H9 (cell line): ENCODE data around the gene SNN. TPM values are rescaled to one million over a fixed set of nuclear protein-coding genes. Genes with fewer than 3 reads are reported as not detected.

Source experiments
- DNase-seq: peaks from one replicate; pipeline ENCODE4 v3.0.0-alpha.2; 2017
- H2AFZ ChIP-seq: one replicate; pipeline ENCODE4 v1.6.1; 2013; ENCODE audit warnings: mild to moderate bottlenecking, low read length, control low read depth, moderate library complexity
- H2AK5ac ChIP-seq: 2 replicates; pipeline ENCODE4 v1.6.1; 2013; ENCODE audit warnings: low read length, control low read depth, mixed read lengths; ENCODE audit not compliant: insufficient read length
- H2BK120ac ChIP-seq: one replicate; pipeline ENCODE4 v1.6.1; 2013; ENCODE audit warnings: low read depth, mild to moderate bottlenecking, low read length, control low read depth, inconsistent platforms; ENCODE audit not compliant: poor library complexity, severe bottlenecking
- H2BK12ac ChIP-seq: 2 replicates; pipeline ENCODE4 v1.6.1; 2013; ENCODE audit warnings: low read length, control low read depth, mixed read lengths, low read depth; ENCODE audit not compliant: insufficient read length
- H2BK15ac ChIP-seq: 2 replicates; pipeline ENCODE4 v1.6.1; 2013; ENCODE audit warnings: low read depth, low read length, control low read depth
- H2BK20ac ChIP-seq: one replicate; pipeline ENCODE4 v1.6.1; 2013; ENCODE audit warnings: low read depth, mild to moderate bottlenecking, low read length, control low read depth, inconsistent platforms; ENCODE audit not compliant: poor library complexity, severe bottlenecking
- H2BK5ac ChIP-seq: 2 replicates; pipeline ENCODE4 v1.6.1; 2013; ENCODE audit warnings: low read length, control low read depth, mixed read lengths; ENCODE audit not compliant: insufficient read length
- H3K14ac ChIP-seq: 2 replicates; pipeline ENCODE4 v1.6.1; 2013; ENCODE audit warnings: low read length, control low read depth; ENCODE audit not compliant: insufficient read depth
- H3K18ac ChIP-seq: 2 replicates; pipeline ENCODE4 v1.6.1; 2013; ENCODE audit warnings: low read depth, mild to moderate bottlenecking, mixed read lengths, low read length, control low read depth; ENCODE audit not compliant: insufficient read length
- H3K23ac ChIP-seq: 2 replicates; pipeline ENCODE4 v1.6.1; 2013; ENCODE audit warnings: low read length, control low read depth, mixed read lengths, low read depth; ENCODE audit not compliant: insufficient read length
- H3K23me2 ChIP-seq: 2 replicates; pipeline ENCODE4 v1.6.1; 2013; ENCODE audit warnings: low read depth, mild to moderate bottlenecking, mixed read lengths, low read length, control low read depth; ENCODE audit not compliant: insufficient read length, poor library complexity, severe bottlenecking
- H3K27ac ChIP-seq: 2 replicates; pipeline ENCODE4 v1.5.1; 2013; ENCODE audit warnings: low read length, control low read depth, mixed read lengths, low read depth; ENCODE audit not compliant: insufficient read length
- H3K27me3 ChIP-seq: 2 replicates; pipeline ENCODE4 v1.6.1; 2013; ENCODE audit warnings: low read length, control low read depth, inconsistent platforms; ENCODE audit not compliant: insufficient read depth
- H3K4ac ChIP-seq: 2 replicates; pipeline ENCODE4 v1.6.1; 2013; ENCODE audit warnings: low read depth, mild to moderate bottlenecking, control low read depth, inconsistent platforms, low read length, moderate library complexity
- H3K4me1 ChIP-seq: 2 replicates; pipeline ENCODE4 v1.6.1; 2013; ENCODE audit warnings: low read length, control low read depth, inconsistent platforms; ENCODE audit not compliant: insufficient read depth
- H3K4me2 ChIP-seq: 2 replicates; pipeline ENCODE4 v1.6.1; 2013; ENCODE audit warnings: low read length, control low read depth, mixed read lengths; ENCODE audit not compliant: insufficient read length, insufficient read depth
- H3K56ac ChIP-seq: 2 replicates; pipeline ENCODE4 v1.6.1; 2013; ENCODE audit warnings: low read depth, mild to moderate bottlenecking, mixed read lengths, low read length, control low read depth; ENCODE audit not compliant: insufficient read length
- H3K79me1 ChIP-seq: 2 replicates; pipeline ENCODE4 v1.6.1; 2013; ENCODE audit warnings: low read depth, mild to moderate bottlenecking, moderate library complexity, low read length, control low read depth, inconsistent platforms; ENCODE audit not compliant: insufficient read depth, poor library complexity, severe bottlenecking
- H3K79me2 ChIP-seq: 2 replicates; pipeline ENCODE4 v1.6.1; 2013; ENCODE audit warnings: low read length, control low read depth, inconsistent platforms; ENCODE audit not compliant: insufficient read depth
- H3K9ac ChIP-seq: 2 replicates; pipeline ENCODE4 v1.6.1; 2013; ENCODE audit warnings: low read length, control low read depth, mixed read lengths; ENCODE audit not compliant: insufficient read length; ENCODE audit errors: extremely low read depth
- H3K9me3 ChIP-seq: one replicate; pipeline ENCODE4 v1.6.1; 2013; ENCODE audit warnings: low read depth, low read length, inconsistent platforms; ENCODE audit not compliant: control insufficient read depth
- H3T11ph ChIP-seq: one replicate; pipeline ENCODE4 v1.6.1; 2013; ENCODE audit warnings: mild to moderate bottlenecking, low read length, control low read depth, inconsistent platforms
- H4K20me1 ChIP-seq: one replicate; pipeline ENCODE4 v1.6.1; 2013; ENCODE audit not compliant: control insufficient read depth, insufficient read length, insufficient read depth
- H4K5ac ChIP-seq: 2 replicates; pipeline ENCODE4 v1.6.1; 2013; ENCODE audit warnings: low read depth, mild to moderate bottlenecking, mixed read lengths, low read length, control low read depth; ENCODE audit not compliant: insufficient read length
- H4K8ac ChIP-seq: replicated peaks from 2 replicates; pipeline ENCODE4 v1.6.1; 2013; ENCODE audit warnings: low read length, control low read depth, mixed read lengths, low read depth; ENCODE audit not compliant: insufficient read length
- H4K91ac ChIP-seq: 2 replicates; pipeline ENCODE4 v1.6.1; 2013; ENCODE audit warnings: low read depth, mild to moderate bottlenecking, moderate library complexity, mixed read lengths, low read length, control low read depth; ENCODE audit not compliant: insufficient read length
- H3K27ac Mint-ChIP-seq, 3 experiments: 2 replicates in 2 of 3; 3 replicates in 1 of 3; pipeline ENCODE4 v1.8.0; 2020 to 2021; ENCODE audit warnings: mixed read lengths in 3 of 3, mild to moderate bottlenecking in 1 of 3, moderate library complexity in 1 of 3
- H3K27me3 Mint-ChIP-seq: 2 replicates; pipeline ENCODE4 v1.8.0; 2021; ENCODE audit warnings: low read depth, mild to moderate bottlenecking, moderate library complexity, mixed read lengths
- H3K36me3 Mint-ChIP-seq, 3 experiments: 2 replicates in 2 of 3; 3 replicates in 1 of 3; pipeline ENCODE4 v1.8.0; 2020 to 2021; ENCODE audit warnings: low read depth in 3 of 3, mixed read lengths in 3 of 3; ENCODE audit not compliant: insufficient read depth in 1 of 3
- H3K4me1 Mint-ChIP-seq, 2 experiments: 2 replicates each; pipeline ENCODE4 v1.8.0; 2020; ENCODE audit warnings: mixed read lengths in 2 of 2
- H3K4me3 Mint-ChIP-seq, 2 experiments: 2 replicates in 1 of 2; 3 replicates in 1 of 2; pipeline ENCODE4 v1.8.0; 2020 to 2021; ENCODE audit warnings: mild to moderate bottlenecking in 2 of 2, mixed read lengths in 2 of 2, moderate library complexity in 1 of 2
- H3K9me3 Mint-ChIP-seq, 2 experiments: 2 replicates in 1 of 2; 3 replicates in 1 of 2; pipeline ENCODE4 v1.8.0; 2020; ENCODE audit warnings: mild to moderate bottlenecking in 2 of 2, mixed read lengths in 2 of 2, moderate library complexity in 1 of 2
- WGBS: extraction: QIAGEN DNeasy Blood & Tissue Kit; methylation state at CpG from one replicate; pipeline ENCODE4 v1.1.7; 2013; ENCODE audit warnings: missing lambda C conversion rate, low lambda C conversion rate, mixed read lengths; ENCODE audit not compliant: insufficient read length; ENCODE audit errors: extremely low coverage; 5-methylcytosine and 5-hydroxymethylcytosine counted together
- total RNA-seq: library from RNA; stranded (reverse); gene quantifications from 2 replicates; pipeline ENCODE4 v1.2.1, GENCODE V29; 2021
- TF ChIP-seq, protein P1 (sequence below): fragments of 200-600 bp; sonication (generic); conservative IDR thresholded peaks from 3 replicates; pipeline ENCODE4 v1.8.0; 2021; ENCODE audit warnings: antibody characterized with exemption, mild to moderate bottlenecking

Gene SNN
- total RNA-seq, 1 experiment from 2014 or later = 44.2 TPM

DNA sequence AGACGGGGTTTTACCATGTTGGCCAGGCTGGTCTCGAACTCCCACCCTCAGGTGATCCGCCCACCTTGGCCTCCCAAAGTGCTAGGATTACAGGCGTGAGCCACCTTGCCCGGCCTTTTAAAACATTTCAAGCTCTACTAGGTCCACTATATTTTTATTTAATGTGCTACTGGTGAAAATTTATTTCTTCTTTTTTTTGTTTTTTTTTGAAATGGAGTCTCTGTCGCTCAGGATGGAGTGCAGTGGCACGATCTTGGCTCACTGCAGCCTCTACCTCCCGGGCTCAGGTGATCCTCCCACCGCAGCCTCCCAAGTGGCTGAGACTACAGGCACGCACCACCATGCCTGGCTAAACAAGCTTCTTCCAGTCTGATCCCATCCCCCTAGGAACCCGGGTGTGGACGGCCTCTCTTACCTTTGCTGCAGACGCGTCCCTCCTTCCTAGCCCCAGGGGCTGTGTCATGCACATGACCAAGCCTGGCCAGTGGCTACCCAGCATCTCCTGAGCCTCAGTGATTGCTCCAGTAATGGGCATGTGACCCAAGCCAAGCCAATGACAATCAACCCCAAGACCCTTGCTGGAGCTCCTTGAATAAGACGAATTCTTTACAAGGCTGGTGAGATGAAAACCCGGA is 41.5 kb upstream of the SNN start:
- no CpG with 5 or more reads among the region's 16 CpGs for WGBS
- H3K14ac ChIP-seq = no peak overlapping the region; the same call in 1 of the 2 replicates

More for the DNA sequence above, 41.5 kb upstream of the SNN start:
- Mint-ChIP-seq H3K27ac (peak overlapping the region in 1 of 3 experiments; percentile 85; a peak in 2 of 7 replicates), H3K27me3 (0 out of 2 replicates have a peak, but pooled peaks cover 1% of the 10 kb centered on the region), H3K9me3 (no peaks in the 10 kb centered on the region), H3K4me1 (peaks cover 18 to 20% of the 10 kb centered on the region in 2 experiments), H3K4me3 (no peak overlapping the region; a peak in 1 of 5 replicates), H3K36me3 (0 out of 7 replicates have a peak, but pooled peaks cover 0 to 4% (median 0%) of the 10 kb centered on the region in 3 experiments)
- Histone ChIP-seq H3K56ac (no peak overlapping the region), H2AK5ac (no peak overlapping the region), H3K4me2 (no peak overlapping the region), H3K4me1 (no peaks in the 10 kb centered on the region), H2AFZ (no peak overlapping the region), H2BK20ac (no peak overlapping the region), H4K20me1 (no peaks in the 10 kb centered on the region), H3K9me3 (no peaks in the 10 kb centered on the region), H3K18ac (no peak overlapping the region), H3K27ac (no peak overlapping the region), H3K79me1 (no peaks in the 10 kb centered on the region), H3K79me2 (no peaks in the 10 kb centered on the region), H3T11ph (no peak overlapping the region), H3K27me3 (no peaks in the 10 kb centered on the region), H3K23ac (no peak overlapping the region), H4K8ac (no peak overlapping the region), H2BK15ac (no peak overlapping the region), H3K4ac (no peak overlapping the region), H4K91ac (no peak overlapping the region), H3K23me2 (no peaks in the 10 kb centered on the region), H4K5ac (no peak overlapping the region), H3K9ac (no peak overlapping the region), H2BK12ac (no peak overlapping the region), H2BK120ac (no peak overlapping the region), H2BK5ac (no peak overlapping the region)
- no peak for DNase-seq
- TF ChIP-seq, protein P1, sequence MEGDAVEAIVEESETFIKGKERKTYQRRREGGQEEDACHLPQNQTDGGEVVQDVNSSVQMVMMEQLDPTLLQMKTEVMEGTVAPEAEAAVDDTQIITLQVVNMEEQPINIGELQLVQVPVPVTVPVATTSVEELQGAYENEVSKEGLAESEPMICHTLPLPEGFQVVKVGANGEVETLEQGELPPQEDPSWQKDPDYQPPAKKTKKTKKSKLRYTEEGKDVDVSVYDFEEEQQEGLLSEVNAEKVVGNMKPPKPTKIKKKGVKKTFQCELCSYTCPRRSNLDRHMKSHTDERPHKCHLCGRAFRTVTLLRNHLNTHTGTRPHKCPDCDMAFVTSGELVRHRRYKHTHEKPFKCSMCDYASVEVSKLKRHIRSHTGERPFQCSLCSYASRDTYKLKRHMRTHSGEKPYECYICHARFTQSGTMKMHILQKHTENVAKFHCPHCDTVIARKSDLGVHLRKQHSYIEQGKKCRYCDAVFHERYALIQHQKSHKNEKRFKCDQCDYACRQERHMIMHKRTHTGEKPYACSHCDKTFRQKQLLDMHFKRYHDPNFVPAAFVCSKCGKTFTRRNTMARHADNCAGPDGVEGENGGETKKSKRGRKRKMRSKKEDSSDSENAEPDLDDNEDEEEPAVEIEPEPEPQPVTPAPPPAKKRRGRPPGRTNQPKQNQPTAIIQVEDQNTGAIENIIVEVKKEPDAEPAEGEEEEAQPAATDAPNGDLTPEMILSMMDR = no peak
